Prostate gland (tissue), 2 donors: ENCODE measurements around the gene ISOC2. TPM values are rescaled to one million over a fixed set of nuclear protein-coding genes. Genes with fewer than 3 reads are reported as not detected.

Source experiments
- DNase-seq: peaks from one replicate; pipeline ENCODE4 v3.0.0-alpha.2; 2019; ENCODE audit warnings: low spot score
- H3K27ac ChIP-seq, 2 donors: fragments of 200-600 bp; sonication (generic); 2 replicates each; pipeline ENCODE4 v1.5.1; 2017 to 2019
- H3K27me3 ChIP-seq: fragments of 200-600 bp; sonication (generic); replicated peaks from 2 replicates; pipeline ENCODE4 v1.5.1; 2019; ENCODE audit not compliant: insufficient read depth
- H3K36me3 ChIP-seq, 2 donors: fragments of 200-600 bp; sonication (generic); 1 replicate in 1 of 2; 2 replicates in 1 of 2; pipeline versions ENCODE4 v1.5.1 to v1.8.1; 2017 to 2019
- H3K4me1 ChIP-seq: fragments of 200-600 bp; sonication (generic); replicated peaks from 2 replicates; pipeline ENCODE4 v1.5.1; 2019
- H3K4me3 ChIP-seq, 2 donors: fragments of 200-600 bp; sonication (generic); 2 replicates each; pipeline ENCODE4 v1.5.1; 2017 to 2019
- H3K9me3 ChIP-seq: fragments of 200-600 bp; sonication (generic); 2 replicates; pipeline ENCODE4 v1.5.1; 2017
- CTCF ChIP-seq, 4 experiments: fragments of 200-600 bp in 2 of 4; fragments of 450-650 bp in 2 of 4; sonication (generic) in 2 of 4; IDR thresholded peaks; 1 replicate in 3 of 4; 2 replicates in 1 of 4; pipeline ENCODE4 v1.5.1; 2016 to 2019; ENCODE audit warnings: antibody characterized with exemption in 4 of 4, mild to moderate bottlenecking in 2 of 4, moderate library complexity in 2 of 4
- POLR2A ChIP-seq: fragments of 450-650 bp; IDR thresholded peaks from one replicate; pipeline ENCODE4 v1.6.1; 2016; ENCODE audit warnings: antibody characterized with exemption, mild to moderate bottlenecking
- POLR2AphosphoS5 ChIP-seq: sonication (generic); formaldehyde crosslinking; IDR thresholded peaks from one replicate; pipeline ENCODE4 v1.6.1; 2017; ENCODE audit warnings: antibody characterized with exemption
- WGBS: methylation state at CpG from one replicate; pipeline ENCODE4 v1.1.5; 2018; 5-methylcytosine and 5-hydroxymethylcytosine counted together
- intact Hi-C: fragments of 100-400 bp; cut with DNase I; formaldehyde crosslinking; loops from one replicate; pipeline ENCODE4 v1.14.2; 2022
- total RNA-seq, 2 donors: library from RNA; depleted of rRNA; stranded (reverse); fragments of >200 nt; gene quantifications; one replicate each; pipeline ENCODE4 v1.1.0, GENCODE V29; 2016

Gene ISOC2
- total RNA-seq, 2 donors from 2014 or later = 85.1 to 117 TPM

- no peak for DNase-seq
- H3K27me3 ChIP-seq = no peaks in the 10 kb centered on the region
- H3K27ac ChIP-seq = peak overlapping the region in 1 of 2 donors; percentile 65
- H3K4me1 ChIP-seq = peaks cover 4% of the 10 kb centered on the region
- H3K36me3 ChIP-seq = peaks cover 0 to 5% of the 10 kb centered on the region in 2 donors
- intact Hi-C loops = no loop called here
- no peaks in the 10 kb centered on the region for H3K9me3 ChIP-seq
- no peak for TF ChIP-seq POLR2AphosphoS5
- TF ChIP-seq CTCF (IDR thresholded peaks at IDR 0.05) = no peak
- TF ChIP-seq POLR2A = no peak
- WGBS = 43% methylated on average over 27 of the region's 27 CpGs
- H3K4me3 ChIP-seq = no peak overlapping the region
Observed at GRCh38 chr19:55486971-55487923, 25.8 kb upstream of the ISOC2 start.

- TF ChIP-seq POLR2AphosphoS5 = no peak
- no peak for TF ChIP-seq POLR2A
- TF ChIP-seq CTCF (IDR thresholded peaks at IDR 0.05) = no peak
- Histone ChIP-seq H3K27ac (peak overlapping the region in 1 of 2 donors; percentile 65), H3K36me3 (peaks cover 0 to 5% of the 10 kb centered on the region in 2 donors), H3K4me1 (peaks cover 4% of the 10 kb centered on the region), H3K9me3 (no peaks in the 10 kb centered on the region), H3K4me3 (no peak overlapping the region), H3K27me3 (no peaks in the 10 kb centered on the region)
- intact Hi-C loops = no loop called here
- 73% methylated on average over 45 of the region's 53 CpGs for WGBS
- DNase-seq = no peak
Observed at GRCh38 chr19:55486043-55486970, 24.9 kb upstream of the ISOC2 start.

- peak overlapping the region; percentile 51 to 57 for H3K4me3 ChIP-seq
- TF ChIP-seq CTCF (IDR thresholded peaks at IDR 0.05) (no peak), POLR2A (no peak), POLR2AphosphoS5 (no peak)
Observed at GRCh38 chr19:55485439-55486011, 24.1 kb upstream of the ISOC2 start.

GRCh38 chr19:55484593-55485438, 23.4 kb upstream of the ISOC2 start, which contains the start of gene NAT14:
NAT14 (plus strand) TSS chr19:55485188; CDS start chr19:55485709, 521 bp downstream.
- under 1% methylated on average over 76 of the region's 78 CpGs for WGBS

More at GRCh38 chr19:55485439-55486011, 24.1 kb upstream of the ISOC2 start:
- 26% methylated on average over 16 of the region's 18 CpGs for WGBS
- no peak for DNase-seq
- intact Hi-C loops = no loop called here
- Histone ChIP-seq H3K36me3 (peaks cover 0 to 5% of the 10 kb centered on the region in 2 donors), H3K27ac (peak overlapping the region; percentile 67 to 80), H3K4me1 (peaks cover 4% of the 10 kb centered on the region), H3K27me3 (no peaks in the 10 kb centered on the region), H3K9me3 (no peaks in the 10 kb centered on the region)

More at GRCh38 chr19:55484593-55485438, 23.4 kb upstream of the ISOC2 start, which contains the start of gene NAT14:
- no peaks in the 10 kb centered on the region for H3K9me3 ChIP-seq
- H3K36me3 ChIP-seq = peaks cover 0 to 5% of the 10 kb centered on the region in 2 donors
- H3K27ac ChIP-seq = peak within 1 kb of the TSS; percentile 67 to 80
- H3K4me1 ChIP-seq = peaks cover 4% of the 10 kb centered on the region
- no peaks in the 10 kb centered on the region for H3K27me3 ChIP-seq
- peak within 1 kb of the TSS; percentile 51 to 57 for H3K4me3 ChIP-seq
- TF ChIP-seq POLR2AphosphoS5 = no peak
- no peak for TF ChIP-seq POLR2A
- no peak for TF ChIP-seq CTCF (IDR thresholded peaks at IDR 0.05)
- intact Hi-C loops = no loop called here
- no peak for DNase-seq
